Psoas muscle (tissue), 8 donors: ENCODE results near the gene DRD1. TPM values are rescaled to one million over a fixed set of nuclear protein-coding genes. Genes with fewer than 3 reads are reported as not detected.
"Not testable (repeated sequence)": the region's sequence is repeated elsewhere in the genome, so short reads cannot be mapped to it uniquely, and the experiment has no call there.

Source experiments
- ATAC-seq, 4 donors: fragments of 200-7000 bp; cut with Tn5 transposase; one replicate each; pipeline ENCODE4 v1.9.1; 2020; ENCODE audit warnings: moderate library complexity in 3 of 4, mild to moderate bottlenecking in 2 of 4
- DNase-seq, 2 donors: peaks; one replicate each; pipeline ENCODE4 v3.0.0-alpha.2; 2020
- H3K27ac ChIP-seq: fragments of 200-600 bp; one replicate; pipeline ENCODE4 v1.8.0; 2022
- H3K27me3 ChIP-seq, 3 donors: fragments of 200-600 bp in 1 of 3; one replicate each; pipeline versions ENCODE4 v1.6.1 to v1.8.0; 2013 to 2022; ENCODE audit warnings: low read length in 2 of 3, mild to moderate bottlenecking in 2 of 3, moderate library complexity in 1 of 3; ENCODE audit not compliant: insufficient read depth in 3 of 3
- H3K36me3 ChIP-seq, 2 donors: fragments of 200-600 bp in 1 of 2; one replicate each; pipeline versions ENCODE4 v1.6.1 to v1.8.0; 2013 to 2022; ENCODE audit warnings: low read depth in 1 of 2, mild to moderate bottlenecking in 1 of 2, moderate library complexity in 1 of 2; ENCODE audit not compliant: insufficient read depth in 1 of 2
- H3K4me1 ChIP-seq: fragments of 200-600 bp; one replicate; pipeline ENCODE4 v1.8.0; 2022
- H3K4me3 ChIP-seq: fragments of 200-600 bp; one replicate; pipeline ENCODE4 v1.8.0; 2022; ENCODE audit warnings: mild to moderate bottlenecking
- H3K9me3 ChIP-seq: fragments of 200-600 bp; one replicate; pipeline ENCODE4 v1.8.0; 2022
- CTCF ChIP-seq: fragments of 200-600 bp; IDR thresholded peaks from one replicate; pipeline ENCODE4 v1.8.0; 2022; ENCODE audit warnings: antibody characterized with exemption
- WGBS, 3 donors: extraction: QIAGEN DNeasy Blood & Tissue Kit; methylation state at CpG; one replicate each; pipeline versions ENCODE4 v1.1.6 to v1.1.7; 2013; 5-methylcytosine and 5-hydroxymethylcytosine counted together
- intact Hi-C, 2 donors: fragments of 100-400 bp; cut with DNase I; formaldehyde crosslinking; loops; one replicate each; pipeline versions ENCODE4 v1.11.0 to v1.14.2; 2022
- polyA plus RNA-seq, 3 donors: library from polyadenylated mRNA; stranded (reverse); fragments of 200-250 nt; gene quantifications; one replicate each; pipeline ENCODE4 v1.2.3, GENCODE V29; 2013
- total RNA-seq, 4 donors: library from RNA; stranded (reverse); fragmentation: NEBNext Ultra II Directional in 2 of 4; extraction: Animal tissue kit (Norgen Biotek cat#: 25700) in 2 of 4; gene quantifications; one replicate each; pipeline versions ENCODE4 v1.2.1 to v1.2.4, GENCODE V29; 2021 to 2023
- donor health status: healthy with polysubstance abuse.
- donor health status: DM: no; HTN: no; CAD: no; lungs with moderate emphysema.
- donor health status: Bipolar disorder and iron deficiency.
- donor health status: healthy.
- donor health status: DM: yes; HTN: yes; CAD: no.
- donor health status: DM: no; HTN: no; CAD: no.
- donor health status: DM: no; HTN: no; CAD: no.
- donor health status: DM: yes; HTN: yes; CAD: no.

The DRD1 gene
- total and polyA plus RNA-seq, 7 donors, result 0.01 to 0.06 TPM; not detected in 5

DNA sequence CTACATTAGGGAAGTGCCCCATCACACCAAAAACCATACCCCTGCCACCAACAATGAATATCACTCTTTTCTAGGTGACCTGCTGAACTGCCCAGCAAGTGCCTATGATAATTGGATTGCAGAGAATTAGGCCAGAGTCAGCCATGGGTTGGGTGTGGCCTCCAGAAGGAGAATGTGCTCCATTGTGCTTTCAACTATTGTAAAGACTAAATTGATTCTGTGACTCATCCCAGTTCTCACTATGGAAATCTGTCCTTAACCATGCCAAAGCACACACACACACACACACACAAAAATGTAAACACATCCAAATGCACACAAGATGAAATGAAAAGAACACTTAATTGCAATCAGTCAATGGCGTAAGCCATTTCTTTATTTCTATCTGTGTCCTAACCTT is 25.7 kb downstream of the DRD1 start:
- no peak for TF ChIP-seq CTCF
- Histone ChIP-seq H3K27ac (no peak overlapping the region), H3K9me3 (no peaks in the 10 kb centered on the region), H3K27me3 (no peaks in the 10 kb centered on the region), H3K4me1 (no peaks in the 10 kb centered on the region), H3K36me3 (no peaks in the 10 kb centered on the region), H3K4me3 (no peak overlapping the region)
- ATAC-seq (no peak), DNase-seq (no peak)
- intact Hi-C loops, result no loop called here
- 95 to 97% (median 96%) methylated on average over 1 of the region's 1 CpG for WGBS, 3 donors

GRCh38 chr5:175417384-175417783 is 26.6 kb downstream of the DRD1 start:
- H3K27me3 ChIP-seq, result no peaks in the 10 kb centered on the region
- no peak for TF ChIP-seq CTCF
- DNase-seq, result no peak
- WGBS, 3 donors, result 81 to 91% (median 89%) methylated on average over 2 of the region's 2 CpGs
- H3K36me3 ChIP-seq, result no peaks in the 10 kb centered on the region
- intact Hi-C loops, result no loop called here
- no peak overlapping the region for H3K27ac ChIP-seq
- no peaks in the 10 kb centered on the region for H3K9me3 ChIP-seq
- no peak overlapping the region for H3K4me3 ChIP-seq
- no peak for ATAC-seq
- H3K4me1 ChIP-seq, result no peaks in the 10 kb centered on the region

GRCh38 chr5:175415303-175415702 is 28.7 kb downstream of the DRD1 start:
- no peak for ATAC-seq
- Histone ChIP-seq H3K27me3 (no peaks in the 10 kb centered on the region), H3K4me3 (no peak overlapping the region), H3K9me3 (no peaks in the 10 kb centered on the region), H3K36me3 (no peaks in the 10 kb centered on the region), H3K4me1 (no peaks in the 10 kb centered on the region), H3K27ac (no peak overlapping the region)
- no peak for TF ChIP-seq CTCF
- no peak for DNase-seq
- 95 to 100% (median 95%) methylated on average over 2 of the region's 2 CpGs for WGBS, 3 donors
- intact Hi-C loops, result no loop called here

DNA sequence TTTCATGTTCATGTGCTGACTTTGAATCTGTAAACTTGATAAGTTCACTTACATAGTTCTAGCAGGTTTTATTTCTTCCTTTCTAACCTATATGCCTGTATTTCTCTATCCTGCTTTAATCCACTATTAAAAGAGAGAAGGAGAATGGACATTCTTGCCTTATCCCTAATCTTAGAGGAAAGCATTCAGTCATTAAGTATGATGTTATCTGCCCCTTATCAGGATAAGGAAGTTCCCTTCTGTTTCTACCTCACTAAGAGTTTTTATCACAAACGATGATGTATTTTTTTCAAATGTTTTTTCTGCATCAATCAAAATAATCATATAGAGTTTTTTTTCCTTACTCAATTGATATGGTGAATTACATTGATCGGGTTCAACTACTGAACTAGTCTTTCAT is 33.1 kb downstream of the DRD1 start:
- no peak for TF ChIP-seq CTCF
- intact Hi-C loops, result no loop called here
- H3K27ac ChIP-seq, result no peak overlapping the region
- H3K4me3 ChIP-seq, result no peak overlapping the region
- H3K4me1 ChIP-seq, result no peaks in the 10 kb centered on the region
- no peaks in the 10 kb centered on the region for H3K27me3 ChIP-seq
- H3K9me3 ChIP-seq, result no peaks in the 10 kb centered on the region
- H3K36me3 ChIP-seq, result no peaks in the 10 kb centered on the region
- WGBS, 3 donors, result 72 to 82% (median 73%) methylated on average over 2 of the region's 2 CpGs
- DNase-seq, result no peak
- ATAC-seq, result no peak

DNA sequence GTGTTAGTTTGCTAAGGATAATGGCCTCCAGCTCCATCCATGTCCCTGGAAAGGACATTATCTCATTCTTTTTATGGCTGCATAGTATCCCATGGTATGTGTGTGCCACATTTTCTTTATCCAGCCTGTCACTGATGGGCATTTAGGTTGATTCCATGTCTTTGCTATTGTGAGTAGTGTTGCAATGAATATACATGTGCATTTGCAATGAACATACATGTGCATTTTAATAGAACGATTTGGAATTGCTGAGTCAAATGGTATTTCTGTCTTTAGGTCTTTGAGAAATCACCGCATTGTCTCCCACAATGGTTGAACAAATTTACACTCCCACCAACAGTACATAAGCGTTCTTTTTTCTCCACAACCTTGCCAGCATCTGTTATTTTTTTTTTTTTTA is 37.7 kb downstream of the DRD1 start:
- H3K36me3 ChIP-seq, result no peaks in the 10 kb centered on the region
- no peak for TF ChIP-seq CTCF
- H3K4me1 ChIP-seq, result no peaks in the 10 kb centered on the region
- H3K27ac ChIP-seq, result no peak overlapping the region
- no peaks in the 10 kb centered on the region for H3K9me3 ChIP-seq
- DNase-seq (no peak), ATAC-seq (no peak)
- WGBS, 3 donors, result 85 to 88% (median 87%) methylated on average over 3 of the region's 3 CpGs
- H3K4me3 ChIP-seq, result no peak overlapping the region
- no peaks in the 10 kb centered on the region for H3K27me3 ChIP-seq
- intact Hi-C loops, result no loop called here

DNA sequence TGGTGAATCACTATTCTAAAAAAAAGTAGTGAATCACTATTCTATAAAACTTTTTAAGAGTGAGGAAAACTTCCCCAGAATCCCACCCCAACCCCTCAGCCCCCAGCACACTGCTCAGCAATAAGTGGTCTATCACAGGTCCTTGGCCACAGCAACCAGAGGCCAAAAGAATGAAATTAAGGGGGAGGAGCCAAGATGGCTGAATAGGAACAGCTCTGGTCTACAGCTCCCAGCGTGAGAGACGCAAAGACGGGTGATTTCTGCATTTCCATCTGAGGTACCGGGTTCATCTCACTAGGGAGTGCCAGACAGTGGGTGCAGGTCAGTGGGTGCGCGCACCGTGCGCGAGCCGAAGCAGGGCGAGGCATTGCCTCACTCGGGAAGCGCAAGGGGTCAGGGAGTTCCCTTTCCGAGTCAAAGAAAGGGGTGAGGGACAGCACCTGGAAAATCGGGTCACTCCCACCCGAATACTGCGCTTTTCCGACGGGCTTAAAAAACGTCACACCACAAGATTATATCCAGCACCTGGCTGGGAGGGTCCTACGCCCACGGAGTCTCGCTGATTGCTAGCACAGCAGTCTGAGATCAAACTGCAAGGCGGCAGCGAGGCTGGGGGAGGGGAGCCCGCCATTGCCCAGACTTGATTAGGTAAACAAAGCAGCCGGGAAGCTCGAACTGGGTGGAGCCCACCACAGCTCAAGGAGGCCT is 46.2 kb downstream of the DRD1 start:
- H3K4me3 ChIP-seq, H3K4me1 ChIP-seq, H3K36me3 ChIP-seq, H3K27me3 ChIP-seq, ATAC-seq, H3K27ac ChIP-seq, DNase-seq, intact Hi-C loops, H3K9me3 ChIP-seq: not testable (repeated sequence)
- WGBS, 3 donors, result 47 to 53% (median 49%) methylated on average over 13 to 15 of the region's 28 CpGs

DNA sequence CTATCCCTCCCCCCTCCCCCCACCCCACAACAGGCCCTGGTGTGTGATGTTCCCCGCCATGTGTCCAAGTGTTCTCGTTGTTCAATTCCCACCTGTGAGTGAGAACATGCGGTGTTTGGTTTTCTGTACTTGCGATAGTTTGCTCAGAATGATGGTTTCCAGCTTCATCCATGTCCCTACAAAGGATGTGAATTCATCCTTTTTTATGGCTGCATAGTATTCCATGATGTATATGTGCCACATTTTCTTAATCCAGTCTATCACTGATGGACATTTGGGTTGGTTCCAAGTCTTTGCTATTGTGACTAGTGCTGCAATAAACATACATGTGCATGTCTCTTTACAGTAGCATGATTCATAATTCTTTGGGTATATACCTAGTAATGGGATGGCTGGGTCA is 48.6 kb downstream of the DRD1 start:
- intact Hi-C loops, H3K27me3 ChIP-seq, DNase-seq, H3K4me3 ChIP-seq, ATAC-seq, H3K36me3 ChIP-seq, H3K9me3 ChIP-seq, H3K4me1 ChIP-seq, H3K27ac ChIP-seq: not testable (repeated sequence)
- WGBS, 3 donors, result 94 to 96% (median 95%) methylated on average over 4 of the region's 4 CpGs
